Measurements from ENCODE around the gene ADD1. TPM values are rescaled to one million over a fixed set of nuclear protein-coding genes. Genes with fewer than 3 reads are reported as not detected.

ADD1 gene
- total RNA-seq, 2 experiments from 2014 or later, result 251 to 260 TPM

DNA sequence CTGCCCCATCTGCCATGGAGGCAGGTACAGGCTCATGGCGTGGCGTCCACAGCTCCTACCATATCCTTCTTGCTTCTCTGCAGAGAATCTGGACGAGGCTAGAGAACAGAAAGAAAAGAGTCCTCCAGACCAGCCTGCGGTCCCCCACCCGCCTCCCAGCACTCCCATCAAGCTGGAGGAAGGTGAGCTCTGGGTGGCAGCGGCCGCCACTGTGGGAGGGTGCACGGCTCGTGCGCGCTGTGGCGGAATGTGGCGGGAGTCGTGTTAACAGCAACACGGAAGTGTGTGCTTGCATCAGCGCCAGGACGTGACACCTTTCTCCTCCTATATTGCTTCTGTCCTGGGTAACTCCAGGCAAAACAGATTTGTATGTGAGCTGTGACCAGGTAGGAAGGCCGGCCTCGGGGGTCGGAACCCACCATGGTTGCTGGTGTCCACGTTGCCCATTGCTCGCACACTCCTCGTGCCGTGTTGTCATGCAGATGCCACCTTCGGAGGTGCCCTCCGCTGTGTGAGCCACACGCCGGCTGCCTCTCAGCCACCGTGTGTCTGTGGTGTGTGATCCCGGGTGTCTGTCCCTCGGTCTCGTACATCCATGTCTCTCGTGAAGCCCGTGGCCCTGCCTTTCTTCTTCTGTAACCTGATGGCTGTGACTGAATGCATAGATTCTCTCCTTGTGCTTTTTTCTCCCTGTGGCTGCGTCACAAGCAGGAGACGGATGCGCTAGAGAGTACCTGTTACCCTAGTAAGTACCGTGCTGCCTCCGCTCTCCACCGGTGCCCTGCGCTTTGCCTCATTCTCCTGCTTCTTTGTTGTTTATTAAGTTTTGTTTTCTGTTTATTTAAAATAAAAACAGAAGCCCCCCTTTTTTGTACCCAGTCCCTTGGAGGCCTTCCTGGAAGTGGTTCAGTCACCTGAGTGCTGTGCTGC lies 82.6 kb downstream of the ADD1 start:
- CTCF ChIA-PET, result no interaction called here
- H3K36me3 Mint-ChIP-seq, result peaks cover 43% of the 10 kb centered on the region
- no peak overlapping the region for H3K27ac Mint-ChIP-seq

DNA sequence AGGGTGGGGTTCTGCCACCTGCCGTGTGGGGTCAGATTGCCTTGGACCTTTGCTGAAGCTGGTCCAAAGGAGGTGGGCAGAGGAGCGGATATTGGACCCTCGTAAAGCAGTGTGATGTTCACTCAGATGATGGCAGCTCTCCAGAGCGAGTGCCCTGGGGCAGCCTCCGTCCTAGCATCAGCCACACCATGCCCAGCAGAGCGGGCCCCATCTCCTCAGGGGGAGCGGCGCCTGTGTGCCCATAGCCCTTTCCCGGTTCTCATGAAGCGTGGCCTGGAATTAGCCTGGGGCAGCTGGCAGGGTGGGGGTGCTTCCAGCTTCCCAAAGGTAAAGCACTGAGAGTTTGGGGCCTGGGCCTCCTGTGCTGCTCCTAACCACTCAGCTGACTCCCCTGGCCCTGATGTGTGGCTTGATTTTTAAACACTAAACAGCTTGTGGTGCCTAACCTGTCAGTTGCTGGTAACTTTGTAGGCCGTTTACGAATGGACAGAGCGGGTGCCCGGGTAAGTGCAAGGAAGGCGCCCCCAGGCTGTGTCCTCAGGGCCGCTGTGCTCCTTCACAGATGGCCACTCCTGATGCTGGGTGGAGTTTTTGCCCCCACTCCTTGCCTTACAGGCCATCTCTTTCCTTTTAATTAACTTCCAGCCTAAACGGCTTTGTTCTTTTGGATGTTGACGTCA lies 83.5 kb downstream of the ADD1 start:
- Mint-ChIP-seq H3K4me3 (no peak overlapping the region), H3K36me3 (peaks cover 40% of the 10 kb centered on the region), H3K9me3 (ENCODE audit: low read depth) (no peaks in the 10 kb centered on the region), H3K4me1 (peaks cover 34% of the 10 kb centered on the region), H3K27ac (no peak overlapping the region), H3K27me3 (no peaks in the 10 kb centered on the region)
- DNase-seq, result no peak
- no peak for ATAC-seq
- CTCF ChIA-PET, result no interaction called here

More for the DNA sequence above, 82.6 kb downstream of the ADD1 start:
- Mint-ChIP-seq H3K27me3 (no peaks in the 10 kb centered on the region), H3K4me1 (peaks cover 36% of the 10 kb centered on the region), H3K9me3 (ENCODE audit: low read depth) (no peaks in the 10 kb centered on the region), H3K4me3 (no peak overlapping the region)
- ATAC-seq, result no peak
- no peak for DNase-seq

DNA sequence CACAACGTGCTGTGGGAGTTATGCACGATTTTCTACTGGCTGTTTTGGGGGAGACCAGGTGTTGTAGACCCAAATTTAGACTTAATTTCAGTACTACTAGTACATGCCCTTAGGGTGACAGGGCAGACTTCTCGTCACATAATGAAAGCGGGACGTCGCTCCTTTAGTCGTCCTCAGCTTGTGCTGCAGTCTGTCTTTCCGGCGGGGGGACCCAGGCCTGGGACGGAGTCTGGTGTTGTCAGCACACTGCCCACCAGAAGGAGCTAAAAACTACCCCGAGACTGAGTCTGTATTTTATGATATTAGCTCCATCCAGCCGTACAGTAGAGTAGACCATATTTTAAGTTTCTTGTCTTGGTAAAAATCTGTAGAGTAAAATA lies 84.0 kb downstream of the ADD1 start:
- ATAC-seq, result no peak
- Mint-ChIP-seq H3K9me3 (ENCODE audit: low read depth) (no peaks in the 10 kb centered on the region), H3K36me3 (peaks cover 38% of the 10 kb centered on the region), H3K27me3 (no peaks in the 10 kb centered on the region), H3K4me1 (peaks cover 33% of the 10 kb centered on the region), H3K4me3 (no peak overlapping the region), H3K27ac (peak overlapping the region; percentile 4)
- CTCF ChIA-PET, result no interaction called here
- DNase-seq, result no peak

DNA sequence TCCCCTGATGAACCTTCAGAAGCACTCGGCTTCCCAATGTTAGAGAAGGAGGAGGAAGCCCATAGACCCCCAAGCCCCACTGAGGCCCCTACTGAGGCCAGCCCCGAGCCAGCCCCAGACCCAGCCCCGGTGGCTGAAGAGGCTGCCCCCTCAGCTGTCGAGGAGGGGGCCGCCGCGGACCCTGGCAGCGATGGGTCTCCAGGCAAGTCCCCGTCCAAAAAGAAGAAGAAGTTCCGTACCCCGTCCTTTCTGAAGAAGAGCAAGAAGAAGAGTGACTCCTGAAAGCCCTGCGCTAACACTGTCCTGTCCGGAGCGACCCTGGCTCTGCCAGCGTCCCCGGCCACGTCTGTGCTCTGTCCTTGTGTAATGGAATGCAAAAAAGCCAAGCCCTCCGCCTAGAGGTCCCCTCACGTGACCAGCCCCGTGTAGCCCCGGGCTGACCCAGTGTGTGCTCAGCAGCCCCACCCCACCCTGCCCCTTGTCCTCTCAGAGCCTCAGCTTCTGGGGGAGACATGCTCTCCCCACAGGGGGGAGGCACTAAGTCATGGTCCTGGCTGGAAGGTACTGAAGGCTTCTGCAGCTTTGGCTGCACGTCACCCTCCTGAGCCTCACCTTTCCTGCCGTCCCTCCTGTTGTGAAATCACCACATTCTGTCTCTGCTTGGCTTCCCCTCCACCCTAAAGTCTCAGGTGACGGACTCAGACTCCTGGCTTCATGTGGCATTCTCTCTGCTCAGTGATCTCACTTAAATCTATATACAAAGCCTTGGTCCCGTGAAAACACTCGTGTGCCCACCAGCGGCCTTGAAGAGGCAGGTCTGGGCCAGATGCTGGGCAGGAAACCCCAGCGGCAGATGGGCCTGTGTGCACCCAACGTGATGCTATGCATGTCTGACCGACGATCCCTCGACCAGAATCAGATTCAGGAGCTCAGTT lies 84.9 kb downstream of the ADD1 start:
- ATAC-seq (no peak), DNase-seq (no peak)
- H3K4me3 Mint-ChIP-seq, result no peak overlapping the region
- CTCF ChIA-PET, result interaction anchor here (1.5 kb wide), 1 partner anchor 164 kb away, joined by 4 read pairs; no protein-coding TSS in a partner anchor
- peaks cover 38% of the 10 kb centered on the region for H3K36me3 Mint-ChIP-seq
- H3K4me1 Mint-ChIP-seq, result peaks cover 31% of the 10 kb centered on the region
- peak overlapping the region; percentile 58 for H3K27ac Mint-ChIP-seq
- no peaks in the 10 kb centered on the region for H3K27me3 Mint-ChIP-seq
- H3K9me3 Mint-ChIP-seq (ENCODE audit: low read depth), result no peaks in the 10 kb centered on the region

DNA sequence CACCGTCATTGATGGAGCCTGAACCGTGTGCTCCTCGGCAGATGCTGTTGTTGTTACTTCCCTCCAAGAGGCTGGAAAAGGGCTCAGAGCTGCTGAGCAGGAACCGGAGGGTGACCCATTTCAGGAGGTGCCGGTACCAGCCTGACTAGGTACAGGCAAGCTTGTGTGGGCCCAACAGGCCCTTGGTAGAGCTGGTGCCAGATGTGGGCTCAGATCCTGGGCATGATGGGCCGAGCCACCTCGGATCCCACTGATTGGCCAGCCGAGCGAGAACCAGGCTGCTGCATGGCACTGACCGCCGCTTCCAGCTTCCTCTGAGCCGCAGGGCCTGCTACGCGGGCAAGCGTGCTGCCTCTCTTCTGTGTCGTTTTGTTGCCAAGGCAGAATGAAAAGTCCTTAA lies 85.8 kb downstream of the ADD1 start:
- Mint-ChIP-seq H3K27ac (peak overlapping the region; percentile 58), H3K27me3 (no peaks in the 10 kb centered on the region), H3K9me3 (ENCODE audit: low read depth) (no peaks in the 10 kb centered on the region), H3K36me3 (peaks cover 36% of the 10 kb centered on the region), H3K4me3 (no peak overlapping the region), H3K4me1 (peaks cover 26% of the 10 kb centered on the region)
- ATAC-seq, result no peak
- CTCF ChIA-PET, result interaction anchor here (1.5 kb wide), 1 partner anchor 165 kb away, joined by 4 read pairs; no protein-coding TSS in a partner anchor
- DNase-seq, result no peak

DNA sequence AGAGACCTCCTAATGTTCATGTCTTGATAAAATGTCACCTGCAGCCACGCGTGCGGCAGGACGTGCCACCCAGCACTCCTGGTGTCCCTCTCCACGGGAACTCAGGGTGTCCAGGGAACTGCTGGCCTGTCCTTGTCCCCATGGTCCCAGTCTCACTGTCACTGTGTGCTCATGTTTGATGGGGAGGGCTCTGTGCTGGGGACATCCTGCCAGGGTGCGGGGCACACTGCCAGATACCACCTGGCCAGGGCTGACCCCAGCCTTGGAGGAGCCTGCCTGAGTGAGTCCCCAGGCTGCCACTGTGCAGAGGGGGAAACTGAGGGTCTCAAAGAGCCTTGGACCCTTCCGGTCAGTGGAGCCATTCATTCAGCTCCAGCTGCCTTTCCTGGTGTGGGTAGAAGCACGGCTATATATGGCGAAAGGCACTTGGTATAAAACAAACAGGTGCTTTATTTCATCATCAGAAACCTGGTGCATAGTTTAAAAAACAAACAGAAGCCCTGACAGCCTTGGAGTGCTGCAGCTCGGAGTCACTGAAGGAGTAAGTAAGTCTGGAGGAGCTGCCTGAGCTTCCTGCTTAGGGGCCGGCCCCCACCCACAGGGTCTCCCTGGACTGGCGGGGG lies 86.6 kb downstream of the ADD1 start:
- DNase-seq (no peak), ATAC-seq (no peak)
- peaks cover 26% of the 10 kb centered on the region for H3K4me1 Mint-ChIP-seq
- CTCF ChIA-PET, result interaction anchor here (1.0 to 1.5 kb wide), 3 partner anchors 24 to 166 kb away, joined by 3 to 4 read pairs (median 3); no protein-coding TSS in a partner anchor
- peak overlapping the region; percentile 35 for H3K27ac Mint-ChIP-seq
- H3K4me3 Mint-ChIP-seq, result no peak overlapping the region
- H3K27me3 Mint-ChIP-seq, result no peaks in the 10 kb centered on the region
- no peaks in the 10 kb centered on the region for H3K9me3 Mint-ChIP-seq (ENCODE audit: low read depth)
- peaks cover 36% of the 10 kb centered on the region for H3K36me3 Mint-ChIP-seq

DNA sequence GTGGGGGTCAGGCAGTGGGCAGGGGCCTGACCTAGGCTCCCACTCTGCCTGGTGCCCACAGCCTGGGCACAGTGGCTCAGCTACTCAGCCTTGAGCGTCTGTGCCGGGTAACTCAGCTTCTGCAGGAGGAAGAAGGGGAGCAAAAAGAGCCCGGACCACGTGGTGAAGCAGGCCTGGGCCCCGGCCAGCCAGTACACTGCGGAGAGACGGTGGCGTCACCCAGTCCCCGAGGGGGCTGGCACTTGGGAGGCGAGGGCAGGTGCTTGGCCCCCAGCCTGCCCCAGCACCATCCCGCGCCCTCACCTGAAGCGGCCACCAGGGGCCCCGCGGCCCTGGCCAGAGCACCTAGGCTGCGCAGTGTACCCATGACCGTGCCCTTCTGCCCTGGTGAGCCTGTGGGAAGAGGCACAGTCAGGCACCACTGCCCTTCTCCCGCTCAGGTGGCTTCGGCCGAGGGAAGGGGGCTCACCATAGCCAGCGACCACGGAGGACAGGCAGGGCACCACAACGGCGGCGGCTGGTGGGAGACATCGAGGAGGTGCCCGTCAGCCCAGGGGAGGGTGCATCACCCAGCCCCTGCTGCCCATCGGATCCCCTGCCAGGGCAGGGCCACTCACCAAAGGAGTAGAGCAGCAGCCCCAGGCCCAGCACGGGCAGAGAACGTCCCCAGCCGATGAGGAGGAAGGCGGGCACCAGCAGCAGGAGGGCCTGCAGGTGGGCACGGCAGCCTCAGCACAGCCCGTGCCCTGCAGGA lies 87.3 kb downstream of the ADD1 start:
- ATAC-seq (no peak), DNase-seq (no peak)
- Mint-ChIP-seq H3K9me3 (ENCODE audit: low read depth) (no peaks in the 10 kb centered on the region), H3K27ac (peak overlapping the region; percentile 56), H3K4me1 (peaks cover 32% of the 10 kb centered on the region), H3K27me3 (no peaks in the 10 kb centered on the region), H3K36me3 (peaks cover 34% of the 10 kb centered on the region), H3K4me3 (no peak overlapping the region)
- CTCF ChIA-PET, result interaction anchor here (0.9 to 2.1 kb wide), 6 partner anchors 13 to 167 kb away, joined by 3 to 8 read pairs (median 3); no protein-coding TSS in a partner anchor

DNA sequence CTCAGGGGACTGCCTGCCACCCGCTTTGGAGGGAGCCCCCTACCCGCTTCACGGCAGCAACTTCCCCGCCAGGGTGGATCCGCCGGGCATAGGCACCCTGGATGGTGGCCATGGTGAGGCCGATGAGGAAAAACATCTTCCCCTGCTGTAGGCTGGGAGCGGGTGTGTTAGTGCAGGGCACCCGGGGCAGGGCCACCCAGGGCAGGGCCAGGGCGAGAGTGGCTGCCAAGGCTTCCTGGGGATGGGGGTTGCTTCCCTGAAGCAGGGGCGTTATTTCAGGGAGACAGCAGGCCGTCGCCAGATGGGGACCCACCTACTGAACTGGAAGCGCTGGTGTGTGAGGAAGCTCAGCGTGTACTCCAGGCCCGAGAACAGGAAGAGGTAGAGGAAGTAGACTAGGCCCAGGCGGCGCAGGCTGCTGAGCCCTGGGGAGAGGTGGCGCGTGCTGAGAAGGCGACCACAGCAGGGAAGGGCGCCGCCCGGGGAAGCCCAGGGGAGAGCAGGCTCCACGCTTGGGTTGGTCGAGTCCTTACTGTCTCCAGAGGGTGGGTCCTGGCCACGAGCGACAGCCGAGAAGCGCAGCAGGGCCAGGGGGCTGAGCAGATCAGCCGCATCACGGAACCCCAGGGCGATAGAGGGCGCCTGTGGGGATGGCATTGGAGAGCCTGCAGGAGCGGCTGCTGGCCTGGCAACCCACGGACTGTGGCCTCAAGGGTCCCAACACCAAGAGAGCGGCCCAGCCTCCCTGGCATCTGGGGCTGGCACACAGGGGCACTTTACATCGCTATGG lies 88.1 kb downstream of the ADD1 start:
- DNase-seq (peak; percentile 80), ATAC-seq (peak; percentile 29)
- Mint-ChIP-seq H3K36me3 (peaks cover 29% of the 10 kb centered on the region), H3K9me3 (ENCODE audit: low read depth) (no peaks in the 10 kb centered on the region), H3K4me1 (peaks cover 39% of the 10 kb centered on the region), H3K27ac (peak overlapping the region; percentile 93), H3K27me3 (no peaks in the 10 kb centered on the region), H3K4me3 (peak overlapping the region; percentile 82)
- CTCF ChIA-PET, result interaction anchor here (0.9 to 2.1 kb wide), 7 partner anchors 13 to 186 kb away, joined by 3 to 8 read pairs (median 3); no protein-coding TSS in a partner anchor

DNA sequence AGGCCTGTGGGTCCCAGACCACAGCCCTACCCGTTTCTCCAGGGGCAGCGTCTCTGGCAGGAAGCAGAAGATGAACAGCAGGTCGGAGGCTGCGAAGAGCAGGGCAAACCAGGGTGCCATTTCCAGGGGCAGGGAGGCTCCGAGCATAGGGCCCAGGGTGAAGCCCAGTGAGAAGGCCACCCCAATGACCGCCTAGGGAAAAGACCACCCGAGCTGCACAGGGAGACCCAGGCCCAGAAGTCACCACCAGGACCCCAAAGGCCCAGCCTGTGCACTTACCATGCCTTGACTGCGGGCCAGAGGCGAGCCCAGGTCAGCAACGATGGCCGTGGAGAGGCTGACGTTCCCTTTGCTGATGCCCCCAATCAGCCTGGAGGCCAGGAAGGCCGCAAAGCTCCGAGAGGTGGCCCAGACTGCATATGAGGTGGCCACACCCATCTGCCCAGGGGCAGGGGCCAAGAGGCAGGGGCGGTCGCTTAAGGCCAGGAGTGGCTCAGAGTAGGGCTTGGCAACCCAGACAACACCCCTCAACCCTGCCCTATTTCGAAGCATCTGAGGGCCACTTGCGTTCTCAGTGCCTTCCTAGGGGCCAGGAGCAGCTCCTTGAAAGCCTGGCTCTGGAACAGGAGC lies 88.8 kb downstream of the ADD1 start:
- ATAC-seq (no peak), DNase-seq (no peak)
- CTCF ChIA-PET, result interaction anchor here (0.9 to 2.1 kb wide), 8 partner anchors 12 to 186 kb away, joined by 3 to 8 read pairs (median 3); no protein-coding TSS in a partner anchor
- peak overlapping the region; percentile 82 for H3K4me3 Mint-ChIP-seq
- H3K9me3 Mint-ChIP-seq (ENCODE audit: low read depth), result no peaks in the 10 kb centered on the region
- H3K36me3 Mint-ChIP-seq, result peaks cover 33% of the 10 kb centered on the region
- H3K27me3 Mint-ChIP-seq, result no peaks in the 10 kb centered on the region
- peak overlapping the region; percentile 93 for H3K27ac Mint-ChIP-seq
- peaks cover 47% of the 10 kb centered on the region for H3K4me1 Mint-ChIP-seq

DNA sequence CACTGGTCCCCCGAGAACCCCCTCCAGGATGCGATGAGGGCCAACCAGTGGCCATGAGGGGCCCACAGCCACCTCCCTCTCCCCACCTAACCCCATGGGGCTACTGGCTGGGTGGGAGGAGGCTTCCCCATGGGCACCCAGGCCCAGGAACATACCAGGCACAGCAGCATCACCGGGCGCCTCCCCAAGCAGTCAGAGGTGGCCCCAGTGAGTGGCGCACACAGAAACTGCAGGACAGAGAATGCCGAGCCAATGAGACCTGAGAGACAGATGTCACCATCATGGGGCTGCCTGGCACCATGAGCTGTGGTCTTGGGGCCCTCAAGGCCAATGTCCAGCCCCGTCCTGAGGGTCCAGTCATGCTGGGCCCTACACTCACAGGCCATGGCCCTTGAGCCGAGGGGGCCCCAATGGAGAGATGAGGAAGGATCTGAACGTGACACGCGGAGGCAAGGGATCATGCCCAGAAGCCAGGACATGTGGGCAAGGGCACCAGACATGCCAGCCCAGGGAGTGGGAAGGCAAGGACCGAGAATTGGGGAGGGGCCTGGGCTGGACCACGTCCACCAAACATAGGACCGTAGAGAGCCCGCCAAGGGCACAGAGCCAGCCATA lies 89.4 kb downstream of the ADD1 start:
- Mint-ChIP-seq H3K9me3 (ENCODE audit: low read depth) (no peaks in the 10 kb centered on the region), H3K27ac (peak overlapping the region; percentile 93), H3K4me3 (peak overlapping the region; percentile 82), H3K27me3 (no peaks in the 10 kb centered on the region), H3K36me3 (peaks cover 33% of the 10 kb centered on the region), H3K4me1 (peaks cover 53% of the 10 kb centered on the region)
- CTCF ChIA-PET, result interaction anchor here (0.9 to 2.1 kb wide), 6 partner anchors 12 to 187 kb away, joined by 3 to 8 read pairs (median 3); no protein-coding TSS in a partner anchor
- ATAC-seq, result no peak
- DNase-seq, result peak; percentile 61
